GDM1 (cell line): ENCODE data around the gene CRB2.
A peak's percentile ranks its signal among the peaks of the same experiment; 100 is the strongest.

Experiments used
- DNase-seq: peaks from one replicate; lab custom pipeline; 2025; lab: John Stamatoyannopoulos, UW

CRB2 gene

GRCh38 chr9:123329329-123329955 lies 26.6 kb upstream of the CRB2 start:
- no peak for DNase-seq

- no peak for DNase-seq
Observed at GRCh38 chr9:123331346-123332060, 24.5 kb upstream of the CRB2 start.

- DNase-seq, result peak; percentile 22
Observed at GRCh38 chr9:123333058-123333669, 22.8 kb upstream of the CRB2 start.

- DNase-seq, result no peak
Observed at GRCh38 chr9:123334639-123335038, 21.4 kb upstream of the CRB2 start.

GRCh38 chr9:123335193-123335985 lies 20.6 kb upstream of the CRB2 start:
- DNase-seq, result no peak

GRCh38 chr9:123335986-123336329 lies 20.0 kb upstream of the CRB2 start:
- DNase-seq, result no peak

DNA sequence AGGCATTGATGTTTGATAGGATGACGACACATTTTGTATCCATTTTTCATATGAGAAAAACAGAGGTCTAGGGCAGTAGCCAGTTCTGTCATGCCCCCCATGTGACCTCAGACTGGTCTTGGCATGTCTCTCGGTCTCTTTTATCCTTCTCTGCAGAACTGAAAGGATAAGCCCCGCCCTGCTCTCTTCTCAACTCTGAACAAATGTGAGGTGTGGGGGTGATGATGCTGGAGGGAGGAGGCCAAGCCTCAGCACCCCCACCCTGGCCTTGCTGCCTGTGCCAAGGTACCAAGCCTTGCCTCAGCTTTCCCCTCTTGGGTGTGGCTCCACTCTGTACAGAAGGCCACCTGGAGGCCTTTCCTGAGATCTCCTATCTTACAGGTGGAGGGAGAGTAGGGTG lies 19.5 kb upstream of the CRB2 start:
- no peak for DNase-seq

DNA sequence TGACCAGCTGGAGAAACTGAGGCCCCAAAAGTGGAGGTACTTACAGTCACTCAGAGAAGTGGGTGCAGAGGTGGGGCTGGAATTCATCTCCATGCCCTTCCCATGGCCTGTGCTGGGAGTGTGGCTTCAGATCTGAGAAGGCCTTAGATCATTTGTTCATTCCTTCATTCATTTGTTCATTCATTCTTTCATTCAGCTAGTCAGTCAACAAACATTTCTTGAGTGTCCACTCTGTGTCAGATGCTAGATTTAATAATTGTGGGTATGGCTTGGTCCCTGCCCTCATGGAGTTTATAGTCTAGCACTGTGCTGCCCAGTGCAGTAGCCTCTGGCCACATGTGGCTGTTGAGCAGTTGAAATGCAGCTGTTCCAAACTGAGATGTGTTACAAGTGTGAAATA lies 19.0 kb upstream of the CRB2 start:
- DNase-seq, result no peak

GRCh38 chr9:123337971-123338370 lies 18.0 kb upstream of the CRB2 start:
- no peak for DNase-seq

- peak; percentile 87 for DNase-seq
Observed at GRCh38 chr9:123338710-123339665, 17.0 kb upstream of the CRB2 start.

DNA sequence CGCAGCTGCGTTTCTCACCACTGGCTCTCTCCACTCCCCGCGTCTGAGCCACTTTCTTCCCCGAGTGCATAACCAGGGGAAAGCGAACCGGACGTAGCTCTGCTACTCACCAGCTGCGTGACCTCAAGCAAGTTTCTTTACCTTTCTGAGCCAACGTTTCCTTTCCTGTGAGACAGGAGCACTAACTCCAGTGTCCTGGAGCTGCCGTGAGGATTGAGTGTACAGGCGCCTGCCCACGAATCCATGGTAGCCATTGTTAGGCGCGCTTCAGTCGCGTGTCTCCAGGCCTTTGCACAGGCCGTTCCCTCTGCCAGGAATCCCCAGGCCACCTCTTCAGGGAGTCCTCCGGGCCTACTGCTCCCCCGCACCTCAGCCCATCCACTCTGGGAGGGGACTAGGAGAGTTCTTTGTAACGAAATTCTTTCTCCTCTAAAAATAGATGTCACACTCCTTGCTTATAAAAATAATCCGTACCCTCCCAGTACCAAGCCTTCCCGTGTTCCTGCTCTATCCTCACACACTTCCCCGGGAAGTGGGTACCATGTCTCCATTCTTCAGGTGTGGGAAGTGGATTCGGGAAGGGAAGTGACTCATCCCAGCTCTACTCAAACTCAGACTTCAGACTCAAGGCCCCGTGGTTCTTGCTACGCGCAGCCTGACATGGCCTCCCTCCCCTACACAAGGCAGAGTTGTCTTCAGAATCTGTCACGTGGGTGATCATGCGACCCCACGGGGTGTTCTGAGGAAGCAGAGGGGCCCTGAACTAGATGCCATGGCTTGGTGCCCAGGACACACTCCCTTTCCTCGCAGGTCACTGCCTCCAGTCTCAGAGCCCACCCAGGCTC lies 16.1 kb upstream of the CRB2 start:
- DNase-seq, result peak; percentile 66

DNA sequence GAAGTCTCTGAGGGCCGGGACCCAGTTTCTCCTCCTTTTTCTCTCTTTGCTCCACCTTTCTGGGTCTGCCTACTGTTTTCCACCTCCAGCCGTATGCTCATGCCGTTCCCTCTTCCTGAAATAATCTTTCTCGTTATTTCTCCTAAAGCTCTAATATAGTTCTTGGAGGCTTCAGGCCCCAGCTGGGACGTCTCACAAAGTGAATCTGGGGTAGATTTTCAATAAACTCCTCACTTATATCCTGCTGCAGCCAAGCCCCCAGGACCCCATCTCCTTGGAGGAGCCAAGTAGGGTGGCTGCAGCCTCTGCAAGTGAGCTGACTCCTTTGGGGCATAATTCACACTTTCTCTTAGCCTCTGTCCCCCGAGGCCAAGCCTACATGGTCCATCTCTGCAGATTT lies 14.2 kb upstream of the CRB2 start:
- no peak for DNase-seq

- DNase-seq, result no peak
Observed at GRCh38 chr9:123342247-123342646, 13.8 kb upstream of the CRB2 start.

DNA sequence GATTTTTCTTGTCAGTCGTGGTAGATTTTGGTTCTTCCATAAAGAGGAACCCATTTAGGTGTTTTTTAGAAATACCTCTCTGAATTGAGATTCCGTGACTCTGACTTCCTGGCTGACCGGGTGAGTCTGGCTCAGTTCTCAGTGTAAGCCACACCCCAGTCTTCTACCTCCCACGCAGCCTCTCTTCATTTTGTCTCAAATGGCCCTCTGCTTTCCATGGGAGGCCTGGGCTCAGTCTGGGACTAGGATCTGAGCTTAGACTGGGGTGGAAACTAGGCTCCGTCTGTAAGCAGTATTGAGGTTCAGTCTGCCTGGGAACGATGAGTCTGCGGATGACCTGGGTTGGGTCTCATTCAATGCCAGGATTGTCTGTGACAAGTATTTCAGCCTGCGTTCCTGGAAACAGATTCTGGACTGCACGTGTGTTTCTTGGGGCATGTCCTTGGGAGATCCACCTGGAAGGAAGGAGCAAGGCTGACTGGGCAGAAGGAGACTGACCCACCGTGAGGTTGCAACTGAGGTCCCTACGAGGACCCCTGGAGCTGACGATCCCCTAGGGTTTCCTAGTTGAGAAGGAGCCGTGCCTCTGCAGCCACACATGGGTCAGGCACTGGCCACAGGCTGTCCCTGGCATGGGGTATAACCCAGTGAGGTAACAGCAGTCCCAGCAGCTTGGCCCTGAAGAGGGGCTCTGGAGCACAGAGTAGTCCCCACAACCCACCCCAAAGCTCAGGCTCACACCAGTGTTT lies 12.4 kb upstream of the CRB2 start:
- DNase-seq, result peak; percentile 9

- DNase-seq, result no peak
Observed at GRCh38 chr9:123344192-123344949, 11.6 kb upstream of the CRB2 start.

DNA sequence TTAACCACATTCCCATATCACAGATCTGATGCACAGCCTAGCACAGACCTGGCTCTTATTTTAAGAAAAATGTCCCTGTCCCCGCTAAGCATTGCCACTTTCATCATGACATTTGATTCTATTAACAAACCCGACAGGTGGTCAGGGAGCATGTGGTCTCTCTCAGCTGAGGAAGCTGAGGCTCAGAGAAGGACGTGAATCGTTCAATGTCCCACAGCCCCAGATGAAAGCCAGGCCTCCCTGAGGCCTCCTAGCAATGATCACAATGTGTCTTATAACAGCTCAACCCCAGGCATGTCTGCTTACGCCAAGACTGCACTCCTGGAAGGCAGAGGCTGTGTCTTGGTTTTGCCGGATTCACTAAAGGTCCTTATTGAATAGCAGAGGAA lies 10.4 kb upstream of the CRB2 start:
- DNase-seq, result no peak

GRCh38 chr9:123346026-123346425 lies 10.0 kb upstream of the CRB2 start:
- DNase-seq, result no peak

DNA sequence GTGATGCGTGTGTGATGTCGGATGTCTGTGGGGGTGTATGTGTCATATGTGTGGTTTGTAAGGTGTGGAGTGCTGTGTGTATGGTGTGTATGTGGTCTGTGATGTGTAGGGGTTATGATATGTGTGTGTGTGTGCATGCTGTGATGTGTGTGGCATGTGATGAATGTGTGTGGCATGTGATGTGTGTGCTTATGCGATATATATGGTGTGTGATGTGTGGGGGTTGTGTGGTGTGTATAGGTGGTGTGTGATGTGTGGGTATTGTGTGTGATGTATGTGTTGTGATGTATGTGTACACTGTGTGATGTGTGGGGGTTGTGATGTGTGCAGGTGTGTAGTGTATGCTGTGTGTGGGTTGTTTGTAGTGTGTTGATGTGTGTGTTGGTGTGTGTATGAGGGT lies 9.2 kb upstream of the CRB2 start:
- DNase-seq, result no peak
